ENCODE measurements around the gene P2RY1. TPM values are rescaled to one million over a fixed set of nuclear protein-coding genes. Genes with fewer than 3 reads are reported as not detected.

Gene P2RY1
- total and polyA plus RNA-seq, 9 of the 15 experiments (the other 6 are each of a cell fraction or from before 2014, with no cell fraction given), result 6.0 to 27.9 (median 18.4) TPM

- no peak for TF ChIP-seq SNRNP70 (optimal IDR thresholded peaks at IDR 0.05; ENCODE audit: low read depth, low read length)
- TF ChIP-seq SAFB2 (IDR thresholded peaks at IDR 0.05; ENCODE audit: borderline replicate concordance, low read depth, low read length, severe bottlenecking), result no peak
- no peak for TF ChIP-seq ARHGAP35 (IDR thresholded peaks at IDR 0.05; ENCODE audit: partially characterized antibody)
- TF ChIP-seq ZNF133 (CRISPR knock-in tag; IDR thresholded peaks at IDR 0.05), result no peak
- no peak for TF ChIP-seq BRCA1 (IDR thresholded peaks at IDR 0.05)
- TF ChIP-seq BRCA1 (CRISPR knock-in tag; IDR thresholded peaks at IDR 0.05), result no peak
- peak; percentile 65 for TF ChIP-seq TAF1 (IDR thresholded peaks at IDR 0.05; ENCODE audit: control insufficient read depth, extremely low read depth, insufficient read depth, low read length, severe bottlenecking)
- TF ChIP-seq ZNF584 (CRISPR knock-in tag; IDR thresholded peaks at IDR 0.05; ENCODE audit: low read depth), result no peak
- 0 out of 2 replicates have a peak, but pooled peaks have one; percentile 30 for TF ChIP-seq HINFP (tag; conservative IDR thresholded peaks at IDR 0.05; ENCODE audit: low read depth)
- TF ChIP-seq CHD4 (IDR thresholded peaks at IDR 0.05; ENCODE audit: insufficient read depth, insufficient replicate concordance, low read depth, low read length, poor library complexity, severe bottlenecking), result no peak
- TF ChIP-seq MXI1 (IDR thresholded peaks at IDR 0.05; ENCODE audit: low read depth, low read length), result no peak
- no peak for TF ChIP-seq MEIS2 (IDR thresholded peaks at IDR 0.05; ENCODE audit: partially characterized antibody)
- TF ChIP-seq CBX8 (IDR thresholded peaks at IDR 0.05; ENCODE audit: borderline replicate concordance, extremely low read depth, low read depth, low read length, poor library complexity, severe bottlenecking), result no peak
- TF ChIP-seq MED1 (CRISPR knock-in tag; IDR thresholded peaks at IDR 0.05; ENCODE audit: borderline replicate concordance), result no peak
- peak; percentile 92 for TF ChIP-seq FOXP1 (CRISPR knock-in tag; IDR thresholded peaks at IDR 0.05)
- no peak for TF ChIP-seq CEBPZ (IDR thresholded peaks at IDR 0.05; ENCODE audit: borderline replicate concordance, low read depth, low read length)
- TF ChIP-seq SP1 (CRISPR knock-in tag; IDR thresholded peaks at IDR 0.05), result 0 out of 2 replicates have a peak, but pooled peaks have one; percentile 42
- no peak for TF ChIP-seq NUFIP1 (IDR thresholded peaks at IDR 0.05; ENCODE audit: partially characterized antibody)
- TF ChIP-seq ETS2 (tag; IDR thresholded peaks at IDR 0.05; ENCODE audit: borderline replicate concordance, poor library complexity, severe bottlenecking), result no peak
- no peak for TF ChIP-seq ARID3B (CRISPR knock-in tag; IDR thresholded peaks at IDR 0.05; ENCODE audit: borderline replicate concordance)
These were observed at the start of gene P2RY1 (continued) for GRCh38 chr3:152834776-152835600.
